SU-DHL-6 (cell line): Measurements from ENCODE around the gene F8.
"Not testable (repeated sequence)": the region's sequence is repeated elsewhere in the genome, so short reads cannot be mapped to it uniquely, and the experiment has no call there.

Experiments
- EZH2phosphoT487 ChIP-seq: fragments of 200-600 bp; sonication (generic), shearing (Covaris generic); conservative IDR thresholded peaks from 2 replicates; pipeline ENCODE4 v1.6.1; 2018; ENCODE audit warnings: mild to moderate bottlenecking, antibody characterized with exemption, low read length, moderate library complexity, mixed read lengths
- TF ChIP-seq, protein P1 (sequence below): fragments of 200-600 bp; sonication (generic); IDR thresholded peaks from one replicate; pipeline ENCODE4 v1.5.1; 2017; ENCODE audit warnings: antibody characterized with exemption, mild to moderate bottlenecking, low read length, moderate library complexity; ENCODE audit not compliant: insufficient read depth, poor library complexity, severe bottlenecking

DNA sequence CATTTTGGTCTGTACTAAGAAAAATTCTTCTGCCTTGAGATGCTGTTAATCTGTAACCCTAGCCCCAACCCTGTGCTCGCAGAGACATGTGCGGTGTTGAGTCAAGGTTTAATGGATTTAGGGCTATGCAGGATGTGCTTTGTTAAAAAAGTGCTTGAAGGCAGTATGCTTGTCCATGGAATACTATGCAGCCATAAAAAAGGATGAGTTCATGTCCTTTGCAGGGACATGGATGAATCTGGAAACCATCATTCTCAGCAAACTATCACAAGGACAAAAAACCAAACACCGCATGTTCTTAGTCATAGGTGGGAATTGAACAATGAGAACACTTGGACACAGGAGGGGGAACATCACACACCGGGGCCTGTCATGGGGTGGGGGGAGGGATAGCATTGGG lies 112.5 kb downstream of the F8 start:
- TF ChIP-seq, protein P1, sequence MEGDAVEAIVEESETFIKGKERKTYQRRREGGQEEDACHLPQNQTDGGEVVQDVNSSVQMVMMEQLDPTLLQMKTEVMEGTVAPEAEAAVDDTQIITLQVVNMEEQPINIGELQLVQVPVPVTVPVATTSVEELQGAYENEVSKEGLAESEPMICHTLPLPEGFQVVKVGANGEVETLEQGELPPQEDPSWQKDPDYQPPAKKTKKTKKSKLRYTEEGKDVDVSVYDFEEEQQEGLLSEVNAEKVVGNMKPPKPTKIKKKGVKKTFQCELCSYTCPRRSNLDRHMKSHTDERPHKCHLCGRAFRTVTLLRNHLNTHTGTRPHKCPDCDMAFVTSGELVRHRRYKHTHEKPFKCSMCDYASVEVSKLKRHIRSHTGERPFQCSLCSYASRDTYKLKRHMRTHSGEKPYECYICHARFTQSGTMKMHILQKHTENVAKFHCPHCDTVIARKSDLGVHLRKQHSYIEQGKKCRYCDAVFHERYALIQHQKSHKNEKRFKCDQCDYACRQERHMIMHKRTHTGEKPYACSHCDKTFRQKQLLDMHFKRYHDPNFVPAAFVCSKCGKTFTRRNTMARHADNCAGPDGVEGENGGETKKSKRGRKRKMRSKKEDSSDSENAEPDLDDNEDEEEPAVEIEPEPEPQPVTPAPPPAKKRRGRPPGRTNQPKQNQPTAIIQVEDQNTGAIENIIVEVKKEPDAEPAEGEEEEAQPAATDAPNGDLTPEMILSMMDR = not testable (repeated sequence)
- TF ChIP-seq EZH2phosphoT487 = not testable (repeated sequence)
